A673 (cell line): ENCODE measurements around the gene KNDC1.

Source experiments
- EZH2 ChIP-seq: fragments of 200-600 bp; sonication (generic); IDR thresholded peaks from 2 replicates; pipeline ENCODE4 v1.6.1; 2017; ENCODE audit warnings: borderline replicate concordance, low read depth, mild to moderate bottlenecking, mixed read lengths, antibody characterized with exemption, low read length; ENCODE audit not compliant: poor library complexity, severe bottlenecking
- TF ChIP-seq, protein P1 (sequence below): fragments of 300-800, 200-600 bp; sonication (generic); conservative IDR thresholded peaks from 2 replicates; pipeline ENCODE4 v1.5.1; 2017; ENCODE audit warnings: low read depth, mild to moderate bottlenecking, antibody characterized with exemption, low read length, moderate library complexity, mixed read lengths

DNA sequence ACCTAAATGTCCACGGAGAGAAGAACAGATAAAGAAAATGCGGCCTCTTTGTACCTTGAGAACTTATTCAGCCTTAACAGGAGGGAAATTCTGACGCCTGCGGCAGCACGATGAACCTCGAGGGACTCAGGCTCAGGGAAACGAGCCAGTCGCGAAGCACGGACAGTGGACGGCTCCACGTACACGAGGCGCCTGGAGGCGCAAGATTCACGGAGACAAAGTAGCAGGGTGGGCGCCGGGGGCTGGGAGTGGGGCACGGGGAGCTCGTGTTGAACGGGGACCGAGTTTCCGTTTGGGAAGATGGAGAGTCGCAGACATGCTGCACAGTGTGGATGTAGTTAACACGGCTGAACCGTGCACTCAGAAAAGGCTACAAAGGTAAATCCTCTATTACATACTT lies 56.8 kb downstream of the KNDC1 start:
- TF ChIP-seq, protein P1, sequence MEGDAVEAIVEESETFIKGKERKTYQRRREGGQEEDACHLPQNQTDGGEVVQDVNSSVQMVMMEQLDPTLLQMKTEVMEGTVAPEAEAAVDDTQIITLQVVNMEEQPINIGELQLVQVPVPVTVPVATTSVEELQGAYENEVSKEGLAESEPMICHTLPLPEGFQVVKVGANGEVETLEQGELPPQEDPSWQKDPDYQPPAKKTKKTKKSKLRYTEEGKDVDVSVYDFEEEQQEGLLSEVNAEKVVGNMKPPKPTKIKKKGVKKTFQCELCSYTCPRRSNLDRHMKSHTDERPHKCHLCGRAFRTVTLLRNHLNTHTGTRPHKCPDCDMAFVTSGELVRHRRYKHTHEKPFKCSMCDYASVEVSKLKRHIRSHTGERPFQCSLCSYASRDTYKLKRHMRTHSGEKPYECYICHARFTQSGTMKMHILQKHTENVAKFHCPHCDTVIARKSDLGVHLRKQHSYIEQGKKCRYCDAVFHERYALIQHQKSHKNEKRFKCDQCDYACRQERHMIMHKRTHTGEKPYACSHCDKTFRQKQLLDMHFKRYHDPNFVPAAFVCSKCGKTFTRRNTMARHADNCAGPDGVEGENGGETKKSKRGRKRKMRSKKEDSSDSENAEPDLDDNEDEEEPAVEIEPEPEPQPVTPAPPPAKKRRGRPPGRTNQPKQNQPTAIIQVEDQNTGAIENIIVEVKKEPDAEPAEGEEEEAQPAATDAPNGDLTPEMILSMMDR = no peak
- TF ChIP-seq EZH2 = no peak
